Measurements from ENCODE around the gene RAB27B. TPM values are rescaled to one million over a fixed set of nuclear protein-coding genes. Genes with fewer than 3 reads are reported as not detected.

RAB27B gene
- total RNA-seq, 2 donors from 2014 or later, result 0.66 to 10.1 TPM

DNA sequence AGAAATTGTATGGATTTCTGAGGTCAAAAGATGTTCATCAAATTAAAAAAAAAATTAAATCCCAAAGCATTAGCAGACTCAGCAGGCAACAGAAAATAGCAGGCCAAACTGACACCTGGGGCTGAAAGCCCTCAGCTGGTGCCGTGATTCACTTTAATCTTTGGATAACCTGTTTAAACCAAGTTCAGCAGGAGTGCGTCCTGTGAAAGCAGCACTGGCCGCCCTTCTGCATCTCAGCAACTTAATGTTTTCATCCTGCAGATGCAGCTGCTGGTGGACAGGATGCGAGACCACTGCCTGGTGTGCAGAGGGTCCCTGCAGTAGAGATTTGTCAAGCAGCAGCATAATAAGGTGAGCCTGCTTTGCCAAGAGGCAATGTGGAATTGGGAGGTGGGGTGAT is 89.8 kb downstream of the RAB27B start:
- DNase-seq (no peak), ATAC-seq (no peak)
- H3K9me3 ChIP-seq, result no peaks in the 10 kb centered on the region
- WGBS, 2 donors, result 83 to 85% methylated on average over 4 of the region's 4 CpGs
- H3K4me3 ChIP-seq, result no peak overlapping the region
- TF ChIP-seq CTCF (IDR thresholded peaks at IDR 0.05) (no peak), POLR2A (IDR thresholded peaks at IDR 0.05) (no peak)
- intact Hi-C loops (cut with DNase I), result no loop called here
- H3K27me3 ChIP-seq, result no peaks in the 10 kb centered on the region
- H3K36me3 ChIP-seq (replicated peaks in 1 of 2; ENCODE audit: insufficient read depth in 1 of 2, low read depth in 2 of 2), result no peaks in the 10 kb centered on the region
- no peak overlapping the region for H3K27ac ChIP-seq
- no peaks in the 10 kb centered on the region for H3K4me1 ChIP-seq

DNA sequence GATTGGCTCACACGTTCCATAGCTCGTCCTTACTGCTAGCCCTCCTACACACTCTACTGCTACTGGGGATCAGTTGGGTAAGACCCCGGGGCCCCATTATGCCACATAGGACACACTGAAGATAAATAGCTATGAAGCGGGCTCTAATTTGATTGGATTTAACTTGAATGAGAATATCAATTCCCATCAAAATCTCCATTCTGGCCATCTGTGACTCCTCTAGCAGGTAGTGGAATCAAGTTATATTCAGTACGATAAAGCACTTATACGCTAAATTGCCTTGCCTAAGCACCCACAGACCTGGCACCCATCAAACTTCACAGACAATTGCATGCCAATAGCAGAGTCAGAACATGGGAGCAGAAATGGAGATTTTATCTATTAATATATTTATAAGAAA is 91.1 kb downstream of the RAB27B start:
- H3K4me3 ChIP-seq, result no peak overlapping the region
- ATAC-seq (no peak), DNase-seq (no peak)
- H3K9me3 ChIP-seq, result no peaks in the 10 kb centered on the region
- intact Hi-C loops (cut with DNase I), result no loop called here
- H3K4me1 ChIP-seq, result no peaks in the 10 kb centered on the region
- no peak overlapping the region for H3K27ac ChIP-seq
- no peaks in the 10 kb centered on the region for H3K36me3 ChIP-seq (replicated peaks in 1 of 2; ENCODE audit: insufficient read depth in 1 of 2, low read depth in 2 of 2)
- no peaks in the 10 kb centered on the region for H3K27me3 ChIP-seq
- no peak for TF ChIP-seq CTCF (IDR thresholded peaks at IDR 0.05)
- TF ChIP-seq POLR2A (IDR thresholded peaks at IDR 0.05), result no peak
- WGBS, 2 donors, result 91 to 92% methylated on average over 6 of the region's 6 CpGs

DNA sequence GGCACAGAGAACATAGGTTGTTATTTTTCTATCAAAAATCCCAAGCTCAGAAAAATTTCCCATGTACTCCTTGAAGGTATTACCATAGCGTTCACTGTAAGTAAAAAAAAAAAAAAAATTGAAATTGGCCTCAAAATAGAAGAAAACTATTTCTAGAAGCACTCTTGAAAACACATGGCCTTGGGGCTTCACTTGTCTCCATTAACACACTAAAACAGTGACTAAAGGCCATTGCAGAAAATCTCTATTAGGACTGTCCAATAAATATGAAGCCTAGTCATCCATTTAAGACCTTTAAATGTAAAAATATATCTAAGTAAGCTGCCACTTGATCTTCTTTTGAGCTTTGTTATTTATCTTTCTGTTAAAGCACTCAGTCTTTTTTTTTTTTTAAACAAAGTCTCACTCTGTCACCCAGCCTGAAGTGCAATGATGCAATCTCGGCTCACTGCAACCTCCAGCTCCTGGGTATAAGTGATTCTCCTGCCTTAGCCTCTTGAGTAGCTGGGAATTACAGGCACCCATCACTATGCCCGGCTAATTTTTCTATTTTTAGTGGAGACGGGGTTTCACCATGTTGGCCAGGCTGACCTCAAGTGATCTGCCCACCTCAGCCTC is 95.2 kb downstream of the RAB27B start:
- Histone ChIP-seq H3K36me3 (replicated peaks in 1 of 2; ENCODE audit: insufficient read depth in 1 of 2, low read depth in 2 of 2) (no peaks in the 10 kb centered on the region), H3K4me1 (no peaks in the 10 kb centered on the region), H3K27ac (no peak overlapping the region), H3K4me3 (no peak overlapping the region), H3K27me3 (no peaks in the 10 kb centered on the region), H3K9me3 (no peaks in the 10 kb centered on the region)
- intact Hi-C loops (cut with DNase I), result no loop called here
- 88 to 93% methylated on average over 4 of the region's 4 CpGs for WGBS, 2 donors
- DNase-seq (no peak), ATAC-seq (no peak)
- TF ChIP-seq CTCF (IDR thresholded peaks at IDR 0.05), result no peak
- no peak for TF ChIP-seq POLR2A (IDR thresholded peaks at IDR 0.05)

GRCh38 chr18:54924948-54925347 is 96.7 kb downstream of the RAB27B start:
- Histone ChIP-seq H3K9me3 (no peaks in the 10 kb centered on the region), H3K36me3 (replicated peaks in 1 of 2; ENCODE audit: insufficient read depth in 1 of 2, low read depth in 2 of 2) (no peaks in the 10 kb centered on the region), H3K27ac (no peak overlapping the region), H3K4me3 (no peak overlapping the region), H3K27me3 (no peaks in the 10 kb centered on the region), H3K4me1 (no peaks in the 10 kb centered on the region)
- TF ChIP-seq CTCF (IDR thresholded peaks at IDR 0.05), result no peak
- TF ChIP-seq POLR2A (IDR thresholded peaks at IDR 0.05), result no peak
- ATAC-seq (no peak), DNase-seq (no peak)
- 96 to 100% methylated on average over 1 of the region's 1 CpG for WGBS, 2 donors
- intact Hi-C loops (cut with DNase I), result no loop called here

DNA sequence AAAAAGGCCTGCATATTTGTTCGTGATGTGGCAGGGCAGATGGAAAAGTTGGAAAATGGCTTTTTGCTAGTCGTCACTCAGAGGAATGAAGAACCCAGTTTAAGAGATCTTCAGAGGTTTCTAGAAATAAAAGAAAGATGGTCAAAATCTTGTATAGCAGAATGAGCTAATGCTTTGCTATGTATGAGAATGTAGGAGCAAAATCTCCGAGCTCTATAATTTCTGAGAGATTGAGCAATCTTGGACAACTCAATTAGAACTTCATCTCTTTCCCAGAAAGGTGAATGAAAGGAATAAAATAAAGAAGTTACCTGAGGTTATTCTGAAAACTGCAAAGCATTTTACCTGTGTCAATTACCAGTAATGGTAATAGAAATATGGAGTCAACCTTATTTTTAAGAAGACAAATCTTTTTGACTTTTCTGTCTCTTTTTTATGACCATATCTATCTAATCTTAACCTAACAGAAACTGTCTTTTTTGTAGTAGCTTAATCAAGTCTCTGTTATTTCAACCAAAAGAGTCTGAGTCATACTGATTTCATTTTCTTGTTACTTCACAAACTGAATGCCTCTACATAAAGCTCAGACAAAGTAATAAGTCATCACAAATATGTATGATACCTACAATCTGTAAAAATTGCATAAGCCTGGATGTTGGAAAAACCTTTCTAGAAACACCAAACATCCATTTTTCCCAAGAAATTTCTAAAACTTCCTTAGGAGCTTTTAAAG is 98.5 kb downstream of the RAB27B start:
- Histone ChIP-seq H3K9me3 (no peaks in the 10 kb centered on the region), H3K27me3 (no peaks in the 10 kb centered on the region), H3K36me3 (replicated peaks in 1 of 2; ENCODE audit: insufficient read depth in 1 of 2, low read depth in 2 of 2) (no peaks in the 10 kb centered on the region), H3K27ac (no peak overlapping the region), H3K4me1 (no peaks in the 10 kb centered on the region), H3K4me3 (no peak overlapping the region)
- intact Hi-C loops (cut with DNase I), result no loop called here
- TF ChIP-seq POLR2A (IDR thresholded peaks at IDR 0.05) (no peak), CTCF (IDR thresholded peaks at IDR 0.05) (no peak)
- no peak for ATAC-seq
- 96% methylated on average over 3 of the region's 3 CpGs for WGBS, 2 donors
- DNase-seq, result no peak
